Esophagus muscularis mucosa (tissue), 4 donors: ENCODE results near the gene IFNL1.

Experiments
- CTCF ChIP-seq, 3 experiments: fragments of 200-600 bp in 2 of 3; fragments of 450-650 bp in 1 of 3; sonication (generic) in 2 of 3; IDR thresholded peaks; one replicate each; pipeline ENCODE4 v1.5.1; 2017 to 2019; ENCODE audit warnings: antibody characterized with exemption in 3 of 3, mild to moderate bottlenecking in 2 of 3, moderate library complexity in 1 of 3
- EP300 ChIP-seq: sonication (generic); formaldehyde crosslinking; IDR thresholded peaks from one replicate; pipeline ENCODE4 v1.6.1; 2017; ENCODE audit warnings: antibody characterized with exemption
- POLR2A ChIP-seq: fragments of 450-650 bp; IDR thresholded peaks from one replicate; pipeline ENCODE4 v1.6.1; 2017; ENCODE audit warnings: antibody characterized with exemption, moderate library complexity, mild to moderate bottlenecking, low read depth
- POLR2AphosphoS5 ChIP-seq, 2 donors: sonication (generic); formaldehyde crosslinking; IDR thresholded peaks; one replicate each; pipeline ENCODE4 v1.6.1; 2017; ENCODE audit warnings: antibody characterized with exemption in 2 of 2

DNA sequence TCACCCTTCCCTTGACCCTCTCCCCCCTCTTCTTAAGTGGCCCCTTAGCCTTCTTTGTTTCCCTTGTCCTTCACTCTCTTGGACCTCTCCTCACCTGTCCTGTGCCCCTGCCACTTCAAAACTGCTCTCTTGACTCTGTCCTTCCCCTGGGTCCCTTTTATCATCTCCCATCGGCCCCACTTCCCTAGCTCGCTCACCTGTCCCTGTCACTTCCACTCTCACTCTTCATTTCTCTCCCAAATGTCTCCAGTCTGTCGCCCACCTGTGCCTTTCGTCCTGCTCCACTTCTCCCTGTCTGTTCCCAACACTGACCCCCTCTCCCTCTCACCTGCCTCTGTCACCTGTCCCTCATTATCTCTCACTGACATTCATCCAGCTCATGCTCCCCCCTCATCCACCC is 699 bp downstream of the IFNL1 start:
- TF ChIP-seq CTCF (IDR thresholded peaks at IDR 0.05): no peak
- TF ChIP-seq EP300: no peak
- no peak for TF ChIP-seq POLR2AphosphoS5 (IDR thresholded peaks at IDR 0.05)
- no peak for TF ChIP-seq POLR2A
